ENCODE results near the gene STAT3. TPM values are rescaled to one million over a fixed set of nuclear protein-coding genes. Genes with fewer than 3 reads are reported as not detected.

The STAT3 gene
- total and polyA plus RNA-seq, 2 of the 13 experiments (the other 11 are each of a cell fraction or from before 2014, with no cell fraction given), result 61.8 to 62.4 TPM

- TF ChIP-seq KDM4B (CRISPR knock-in tag; IDR thresholded peaks at IDR 0.05), result no peak
- no peak for TF ChIP-seq ZNF326 (CRISPR knock-in tag; IDR thresholded peaks at IDR 0.05; ENCODE audit: borderline replicate concordance)
- TF ChIP-seq JUND (CRISPR knock-in tag; IDR thresholded peaks at IDR 0.05), result no peak
- no peak for TF ChIP-seq SETDB1 (CRISPR knock-in tag; IDR thresholded peaks at IDR 0.05; ENCODE audit: borderline replicate concordance)
- no peak; the same call in 1 of the 2 replicates for TF ChIP-seq ZNF775 (CRISPR knock-in tag; IDR thresholded peaks at IDR 0.05; ENCODE audit: borderline replicate concordance)
- no peak for TF ChIP-seq BRF2 (CRISPR knock-in tag; IDR thresholded peaks at IDR 0.05)
- TF ChIP-seq ZHX1 (CRISPR knock-in tag; IDR thresholded peaks at IDR 0.05; ENCODE audit: low read depth), result no peak
- no peak for TF ChIP-seq ZNF570 (CRISPR knock-in tag; IDR thresholded peaks at IDR 0.05; ENCODE audit: borderline replicate concordance)
- TF ChIP-seq ZNF251 (CRISPR knock-in tag; IDR thresholded peaks at IDR 0.05), result no peak
- TF ChIP-seq ZNF124 (CRISPR knock-in tag; IDR thresholded peaks at IDR 0.05), result no peak
- peak; percentile 32; the same call in 1 of the 2 replicates for TF ChIP-seq THAP11 (CRISPR knock-in tag; IDR thresholded peaks at IDR 0.05)
- TF ChIP-seq E2F1 (CRISPR knock-in tag; IDR thresholded peaks at IDR 0.05), result no peak
- TF ChIP-seq ISX (CRISPR knock-in tag; conservative IDR thresholded peaks at IDR 0.05), result no peak
- TF ChIP-seq ZBTB37 (CRISPR knock-in tag; IDR thresholded peaks at IDR 0.05), result no peak
- TF ChIP-seq JUN (CRISPR knock-in tag; IDR thresholded peaks at IDR 0.05), result no peak
- TF ChIP-seq ZNF740 (CRISPR knock-in tag; IDR thresholded peaks at IDR 0.05), result peak; percentile 85; the same call in 1 of the 2 replicates
- TF ChIP-seq CHCHD3 (CRISPR knock-in tag; IDR thresholded peaks at IDR 0.05), result no peak
- no peak; the same call in 1 of the 2 replicates for TF ChIP-seq NFYC (CRISPR knock-in tag; IDR thresholded peaks at IDR 0.05)
- no peak for TF ChIP-seq ZNF224 (CRISPR knock-in tag; IDR thresholded peaks at IDR 0.05)
Measured at GRCh38 chr17:42386777-42387657, 1.2 kb downstream of the STAT3 start (continued).
